Neutrophil (primary cell): ENCODE measurements around the gene MED31.

Source experiments
- H3K27ac ChIP-seq: fragments of 200-600 bp; sonication (generic); 2 replicates; pipeline ENCODE4 v1.5.1; 2016; ENCODE audit warnings: mild to moderate bottlenecking, moderate library complexity
- H3K27me3 ChIP-seq: fragments of 200-600 bp; sonication (generic); 2 replicates; pipeline ENCODE4 v1.6.0; 2016; ENCODE audit warnings: mild to moderate bottlenecking
- H3K36me3 ChIP-seq: fragments of 200-600 bp; sonication (generic); 2 replicates; pipeline ENCODE4 v1.5.1; 2017
- H3K4me1 ChIP-seq, 2 experiments: fragments of 200-600 bp in 1 of 2; sonication (generic) in 1 of 2; 1 replicate in 1 of 2; 2 replicates in 1 of 2; pipeline versions ENCODE4 v1.5.1 to v1.6.1; 2013 to 2016; ENCODE audit warnings: low read depth in 1 of 2, low read length in 1 of 2, mild to moderate bottlenecking in 1 of 2, moderate library complexity in 1 of 2; ENCODE audit not compliant: control insufficient read depth in 1 of 2, insufficient read depth in 1 of 2
- H3K4me3 ChIP-seq, 2 experiments: fragments of 200-600 bp in 1 of 2; sonication (generic) in 1 of 2; 1 replicate in 1 of 2; 2 replicates in 1 of 2; pipeline ENCODE4 v1.5.1; 2013 to 2016; ENCODE audit warnings: low read depth in 1 of 2, low read length in 1 of 2, mild to moderate bottlenecking in 1 of 2, moderate library complexity in 1 of 2
- H3K9me3 ChIP-seq: fragments of 200-600 bp; sonication (generic); 2 replicates; pipeline ENCODE4 v1.5.1; 2016
- CTCF ChIP-seq: fragments of 200-600 bp; sonication (generic); IDR thresholded peaks from 2 replicates; pipeline ENCODE4 v1.5.1; 2016; ENCODE audit warnings: antibody characterized with exemption

MED31 gene

GRCh38 chr17:6686026-6686425, 34.6 kb upstream of the MED31 start:
- Histone ChIP-seq H3K27ac (no peak overlapping the region), H3K9me3 (no peaks in the 10 kb centered on the region), H3K4me3 (no peak overlapping the region), H3K36me3 (no peaks in the 10 kb centered on the region), H3K4me1 (no peaks in the 10 kb centered on the region), H3K27me3 (peaks cover 73% of the 10 kb centered on the region)
- TF ChIP-seq CTCF, result no peak

DNA sequence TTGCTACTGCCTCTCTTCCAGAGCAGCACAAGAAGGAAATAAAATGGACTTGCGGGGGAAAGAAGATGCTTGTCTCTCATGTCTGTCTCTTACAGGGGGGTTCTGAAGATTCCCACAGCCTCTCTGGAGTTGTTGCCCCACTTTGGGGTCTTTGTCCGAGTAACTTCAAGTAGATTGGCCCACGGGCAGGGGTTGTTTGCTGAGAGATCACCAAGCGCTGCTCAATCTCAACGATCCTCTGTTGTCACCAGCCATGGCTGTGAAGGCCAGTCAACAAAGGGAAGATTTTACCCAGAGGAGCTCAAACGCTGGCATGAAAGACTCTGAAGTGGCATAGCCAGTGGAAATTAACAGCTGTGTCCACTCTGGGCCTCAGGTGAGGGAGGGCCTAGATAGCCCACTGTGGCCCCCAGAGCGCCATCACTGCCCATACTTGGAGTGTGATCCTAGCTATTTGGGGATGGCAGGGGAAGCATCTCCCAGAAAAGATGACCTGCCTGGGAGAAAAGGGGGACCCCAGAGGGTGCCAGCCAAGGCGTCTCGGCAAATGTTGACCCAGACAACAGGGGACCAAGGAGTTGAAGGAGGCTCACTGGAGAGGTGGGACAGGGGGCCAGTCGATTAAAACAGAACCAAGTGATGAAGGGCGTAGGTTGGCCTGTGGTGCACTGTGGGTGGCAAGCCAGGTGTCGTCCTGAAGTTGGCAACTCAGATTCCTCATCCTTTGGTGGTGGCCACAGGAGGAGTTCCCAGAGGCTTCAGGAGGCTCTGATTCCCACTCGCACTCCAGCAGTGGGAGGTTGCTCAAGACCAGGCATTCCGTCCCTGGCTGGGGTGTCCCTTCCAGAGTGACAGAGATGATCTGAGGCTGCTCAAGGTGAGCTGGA, 33.7 kb upstream of the MED31 start:
- Histone ChIP-seq H3K4me1 (no peaks in the 10 kb centered on the region), H3K4me3 (no peak overlapping the region), H3K9me3 (no peaks in the 10 kb centered on the region), H3K27ac (no peak overlapping the region), H3K36me3 (no peaks in the 10 kb centered on the region), H3K27me3 (peaks cover 79% of the 10 kb centered on the region)
- TF ChIP-seq CTCF, result no peak

DNA sequence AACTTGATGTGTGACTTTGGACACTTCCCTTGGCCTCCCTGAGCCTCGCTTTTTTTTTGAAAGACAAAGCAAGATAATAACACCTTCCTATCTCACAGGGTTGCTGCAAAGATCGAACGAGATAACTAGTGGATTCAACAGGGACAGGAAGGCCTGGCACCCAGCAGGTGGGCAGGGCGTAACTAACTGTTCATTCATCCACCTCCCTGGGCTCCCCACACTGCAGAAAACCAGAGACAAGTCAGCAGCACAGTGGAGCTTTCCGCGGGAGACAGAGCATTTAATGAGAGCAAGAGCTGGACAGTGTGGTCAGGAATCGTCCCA, 33.0 kb upstream of the MED31 start:
- H3K27me3 ChIP-seq, result peaks cover 80% of the 10 kb centered on the region
- TF ChIP-seq CTCF, result no peak
- H3K9me3 ChIP-seq, result no peaks in the 10 kb centered on the region
- H3K27ac ChIP-seq, result no peak overlapping the region
- no peak overlapping the region for H3K4me3 ChIP-seq
- no peaks in the 10 kb centered on the region for H3K4me1 ChIP-seq
- H3K36me3 ChIP-seq, result no peaks in the 10 kb centered on the region

GRCh38 chr17:6683730-6684459, 32.5 kb upstream of the MED31 start:
- no peak for TF ChIP-seq CTCF
- Histone ChIP-seq H3K36me3 (no peaks in the 10 kb centered on the region), H3K4me1 (no peaks in the 10 kb centered on the region), H3K9me3 (no peaks in the 10 kb centered on the region), H3K27me3 (peaks cover 85% of the 10 kb centered on the region), H3K4me3 (no peak overlapping the region), H3K27ac (no peak overlapping the region)

DNA sequence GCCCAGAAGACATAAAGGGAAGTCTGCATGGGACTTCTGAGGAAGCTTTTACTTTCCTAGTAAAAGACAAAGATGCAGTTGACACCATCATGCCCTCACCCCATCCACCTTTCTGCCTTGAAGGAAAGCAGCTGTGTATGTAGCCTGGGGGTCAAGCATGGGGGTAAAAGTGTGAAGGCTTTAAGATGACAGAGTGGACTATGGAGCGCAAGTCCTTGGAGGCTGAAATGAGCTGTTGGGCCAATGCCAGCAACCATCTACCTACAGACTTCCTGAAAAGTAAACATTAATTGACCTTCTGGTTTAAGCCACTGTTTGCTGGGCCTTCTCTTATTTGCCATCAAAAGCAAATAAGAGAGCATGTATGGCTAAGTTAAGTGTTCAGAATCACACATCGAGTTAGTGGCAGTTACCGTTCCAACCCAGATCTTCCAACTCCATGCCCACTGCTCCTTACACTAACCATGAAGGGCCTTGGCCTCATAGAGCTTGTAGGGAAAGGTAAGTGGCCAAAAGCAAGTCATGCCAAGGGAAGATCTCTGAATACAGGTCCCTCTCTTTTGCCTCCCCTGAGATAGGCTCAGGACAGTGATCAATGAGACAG, 31.8 kb upstream of the MED31 start:
- Histone ChIP-seq H3K36me3 (no peaks in the 10 kb centered on the region), H3K9me3 (no peaks in the 10 kb centered on the region), H3K27me3 (peaks cover 89% of the 10 kb centered on the region), H3K4me1 (no peaks in the 10 kb centered on the region), H3K4me3 (no peak overlapping the region), H3K27ac (no peak overlapping the region)
- no peak for TF ChIP-seq CTCF
